HCT116 (cell line): ENCODE measurements around the gene CYP1A2. TPM values are rescaled to one million over a fixed set of nuclear protein-coding genes. Genes with fewer than 3 reads are reported as not detected.

ENCODE experiments used
- ATAC-seq: fragments of 200-7000 bp; cut with Tn5 transposase; 2 replicates; pipeline ENCODE4 v1.9.1; 2020; ENCODE audit warnings: mild to moderate bottlenecking, moderate library complexity
- BruUV-seq: library from RNA; stranded (reverse); fragments of 400-500 nt; replicated peaks from 2 replicates; lab custom pipeline; 2021; lab: Mats Ljungman, UMichigan
- CTCF ChIA-PET: fragments of 300-600 bp; sonication (Branson Sonifier 250); formaldehyde crosslinking; loops from one replicate; lab custom pipeline; 2021; ENCODE audit warnings: antibody characterized with exemption; lab: Charles Lee
- POLR2A ChIA-PET: fragments of 300-600, 350-600 bp; sonication (Branson Sonifier 250); formaldehyde crosslinking; loops from one replicate; lab custom pipeline; 2021; ENCODE audit warnings: antibody characterized with exemption; lab: Charles Lee
- RAD21 ChIA-PET, 2 experiments: fragments of 300-600 bp; sonication (Branson Sonifier 250); formaldehyde crosslinking; loops; one replicate each; lab custom pipeline; 2023; ENCODE audit warnings: low total read pairs in 2 of 2; ENCODE audit not compliant: uncharacterized antibody in 2 of 2, unreplicated experiment in 2 of 2, low non-redundant PET in 1 of 2; lab: Charles Lee
- DNase-seq: peaks from one replicate; pipeline ENCODE4 v3.0.0-alpha.2; 2010; ENCODE audit warnings: low read depth, low spot score
- H2AFZ ChIP-seq: fragments of 200-600 bp; shearing (Covaris generic), sonication (generic); 2 replicates; pipeline ENCODE4 v1.6.1; 2017; ENCODE audit warnings: low read depth, mixed run types, mixed read lengths, antibody characterized with exemption, low read length; ENCODE audit not compliant: poor library complexity, severe bottlenecking
- H3K27ac ChIP-seq: 2 replicates; pipeline ENCODE4 v1.5.1; 2012; ENCODE audit warnings: low read depth, low read length
- H3K27me3 ChIP-seq: fragments of 200-600 bp; sonication (generic); 2 replicates; pipeline ENCODE4 v1.6.1; 2016; ENCODE audit warnings: mixed run types, low read length, mixed read lengths; ENCODE audit not compliant: insufficient read depth
- H3K36me3 ChIP-seq, 2 experiments: fragments of 200-500 bp in 1 of 2; fragments of 200-600 bp in 1 of 2; sonication (Bioruptor generic) in 1 of 2; sonication (generic) in 1 of 2; 2 replicates each; pipeline versions ENCODE4 v1.5.1 to v1.6.1; 2014 to 2016; ENCODE audit warnings: low read length in 2 of 2, inconsistent platforms in 1 of 2, mixed read lengths in 1 of 2, mixed run types in 1 of 2; ENCODE audit not compliant: insufficient read depth in 2 of 2, control insufficient read depth in 1 of 2
- H3K4me1 ChIP-seq, 2 experiments: fragments of 200-600 bp in 1 of 2; sonication (generic) in 1 of 2; 2 replicates each; pipeline versions ENCODE4 v1.5.1 to v1.6.1; 2012 to 2017; ENCODE audit warnings: low read length in 2 of 2, inconsistent platforms in 1 of 2, mild to moderate bottlenecking in 1 of 2, mixed read lengths in 1 of 2, mixed run types in 1 of 2, moderate library complexity in 1 of 2; ENCODE audit not compliant: insufficient read depth in 2 of 2, control insufficient read depth in 1 of 2
- H3K4me2 ChIP-seq: fragments of 200-600 bp; sonication (generic); 2 replicates; pipeline ENCODE4 v1.6.1; 2017; ENCODE audit warnings: mixed run types, low read length, mixed read lengths
- H3K4me3 ChIP-seq, 2 experiments: fragments of 200-600 bp in 1 of 2; sonication (generic) in 1 of 2; replicated peaks in 1 of 2; 2 replicates each; pipeline ENCODE4 v1.5.1; 2011 to 2016; ENCODE audit warnings: low read length in 2 of 2, control low read depth in 1 of 2, low read depth in 1 of 2, mild to moderate bottlenecking in 1 of 2, mixed read lengths in 1 of 2, mixed run types in 1 of 2
- H3K79me2 ChIP-seq: fragments of 200-600 bp; sonication (generic); 2 replicates; pipeline ENCODE4 v1.6.1; 2017; ENCODE audit warnings: mild to moderate bottlenecking, mixed run types, low read length, moderate library complexity, mixed read lengths; ENCODE audit not compliant: insufficient read depth
- H3K9ac ChIP-seq: fragments of 200-600 bp; sonication (generic); 2 replicates; pipeline ENCODE4 v1.6.1; 2016; ENCODE audit warnings: low read length, mixed read lengths
- H3K9me2 ChIP-seq: fragments of 200-600 bp; sonication (generic), shearing (Covaris generic); 2 replicates; pipeline ENCODE4 v1.6.1; 2017; ENCODE audit warnings: mixed run types, mild to moderate bottlenecking, moderate library complexity; ENCODE audit not compliant: insufficient read depth
- H3K9me3 ChIP-seq, 2 experiments: fragments of 200-500 bp in 1 of 2; fragments of 200-600 bp in 1 of 2; sonication (Bioruptor generic) in 1 of 2; sonication (generic) in 1 of 2; 2 replicates each; pipeline ENCODE4 v1.6.1; 2014 to 2017; ENCODE audit warnings: low read length in 2 of 2, mixed read lengths in 2 of 2, inconsistent platforms in 1 of 2, low read depth in 1 of 2, mild to moderate bottlenecking in 1 of 2, mixed run types in 1 of 2, moderate library complexity in 1 of 2; ENCODE audit not compliant: control insufficient read depth in 1 of 2, insufficient read depth in 1 of 2
- H4K20me1 ChIP-seq: fragments of 200-600 bp; sonication (generic), shearing (Covaris generic); 2 replicates; pipeline ENCODE4 v1.6.1; 2017; ENCODE audit warnings: mixed run types, mild to moderate bottlenecking, moderate library complexity; ENCODE audit not compliant: insufficient read depth
- ATF3 ChIP-seq: IDR thresholded peaks from 2 replicates; pipeline ENCODE4 v1.6.1; 2012
- CTCF ChIP-seq, 3 experiments: fragments of 200-600 bp in 1 of 3; sonication (generic) in 1 of 3; IDR thresholded peaks in 2 of 3; conservative IDR thresholded peaks in 1 of 3; 2 replicates each; pipeline ENCODE4 v1.5.1; 2012 to 2017; ENCODE audit warnings: low read depth in 2 of 3, low read length in 2 of 3, antibody characterized with exemption in 1 of 3, borderline replicate concordance in 1 of 3, control low read depth in 1 of 3, mild to moderate bottlenecking in 1 of 3, mixed read lengths in 1 of 3, mixed run types in 1 of 3, moderate library complexity in 1 of 3; ENCODE audit not compliant: insufficient read depth in 1 of 3
- ELF1 ChIP-seq: IDR thresholded peaks from 2 replicates; pipeline ENCODE4 v1.6.1; 2012; ENCODE audit warnings: low read depth, borderline replicate concordance
- JUND ChIP-seq: IDR thresholded peaks from 2 replicates; pipeline ENCODE4 v1.6.1; 2012
- POLR2AphosphoS5 ChIP-seq: IDR thresholded peaks from 2 replicates; pipeline ENCODE4 v1.6.1; 2011; ENCODE audit warnings: mild to moderate bottlenecking, low read depth, low read length, moderate library complexity
- ZBTB33 ChIP-seq: IDR thresholded peaks from 2 replicates; pipeline ENCODE4 v1.6.1; 2011; ENCODE audit warnings: mild to moderate bottlenecking, low read length, moderate library complexity; ENCODE audit not compliant: insufficient replicate concordance; ENCODE audit errors: extremely low read depth
- intact Hi-C: fragments of 100-400 bp; cut with micrococcal nuclease; formaldehyde crosslinking; loops from 2 replicates; pipeline ENCODE4 v1.10.0; 2022
- total RNA-seq: library from RNA; stranded (reverse); gene quantifications from one replicate; pipeline ENCODE4 v1.2.1, GENCODE V29; 2021; ENCODE audit not compliant: unreplicated experiment

CYP1A2 gene
- total RNA-seq, 1 experiment from 2014 or later, result not detected

GRCh38 chr15:74732846-74733245 lies 15.8 kb upstream of the CYP1A2 start:
- POLR2A ChIA-PET, result no interaction called here
- Histone ChIP-seq H3K9me2 (no peaks in the 10 kb centered on the region), H2AFZ (no peak overlapping the region), H3K27me3 (no peaks in the 10 kb centered on the region), H3K9ac (no peak overlapping the region), H3K9me3 (no peaks in the 10 kb centered on the region), H4K20me1 (no peaks in the 10 kb centered on the region), H3K27ac (no peak overlapping the region), H3K79me2 (no peaks in the 10 kb centered on the region), H3K4me2 (no peak overlapping the region), H3K4me3 (no peak overlapping the region), H3K36me3 (no peaks in the 10 kb centered on the region), H3K4me1 (peaks cover 0 to 23% of the 10 kb centered on the region in 2 experiments; a peak in 2 of 4 replicates)
- intact Hi-C loops, result no loop called here
- CTCF ChIA-PET, result no interaction called here
- DNase-seq (no peak), ATAC-seq (no peak)
- BruUV-seq, result no TSS peak
- TF ChIP-seq ELF1 (no peak), JUND (no peak), CTCF (IDR thresholded peaks at IDR 0.05 in 2 of 3, conservative IDR thresholded peaks at IDR 0.05 in 1 of 3; ENCODE audit: borderline replicate concordance in 1 of 3, insufficient read depth in 1 of 3, low read depth in 2 of 3, low read length in 2 of 3) (no peak), ATF3 (no peak), POLR2AphosphoS5 (no peak), ZBTB33 (no peak)
- RAD21 ChIA-PET, result no interaction called here
